GM23248 (cell line): ENCODE data around the gene SUSD2.

Experiments used
- EZH2 ChIP-seq: fragments of 200-600 bp; sonication (generic); IDR thresholded peaks from 2 replicates; pipeline ENCODE4 v1.6.1; 2018; ENCODE audit warnings: antibody characterized with exemption, mild to moderate bottlenecking; ENCODE audit not compliant: insufficient read depth, poor library complexity, severe bottlenecking
- EZH2phosphoT487 ChIP-seq: fragments of 200-600 bp; sonication (generic); IDR thresholded peaks from 2 replicates; pipeline ENCODE4 v1.6.1; 2018; ENCODE audit warnings: antibody characterized with exemption, moderate library complexity, mild to moderate bottlenecking, low read depth; ENCODE audit not compliant: insufficient read depth

- TF ChIP-seq EZH2phosphoT487, result no peak
- no peak for TF ChIP-seq EZH2
These were observed 23.5 kb upstream of the SUSD2 start for GRCh38 chr22:24157822-24158135.
